Stimulated activated CD4-positive, alpha-beta T cell treated with anti-CD3 and anti-CD28 coated beads, Interleukin-15, amount 100 ng/mL, for 48 hours (primary cell): ENCODE data around the gene METTL17.

ENCODE experiments used
- DNase-seq, 2 donors: peaks; one replicate each; pipeline ENCODE4 v3.0.0-alpha.2; 2020; ENCODE audit warnings: low read depth in 2 of 2

The METTL17 gene

GRCh38 chr14:21043387-21043973 lies 53.7 kb downstream of the METTL17 start:
- DNase-seq = no peak

GRCh38 chr14:21043974-21044618 lies 54.3 kb downstream of the METTL17 start:
- DNase-seq = no peak
